ENCODE measurements around the gene PIAS2. TPM values are rescaled to one million over a fixed set of nuclear protein-coding genes. Genes with fewer than 3 reads are reported as not detected.
"Not testable (repeated sequence)": the region's sequence is repeated elsewhere in the genome, so short reads cannot be mapped to it uniquely, and the experiment has no call there.

PIAS2 gene
- total RNA-seq, 2 donors from 2014 or later = 16.3 to 35.2 TPM

- intact Hi-C loops (cut with DNase I) = no loop called here
- no peaks in the 10 kb centered on the region for H3K4me1 ChIP-seq (replicated peaks)
- 97% methylated on average over 1 of the region's 1 CpG for WGBS
- TF ChIP-seq POLR2AphosphoS5 (IDR thresholded peaks at IDR 0.05) = no peak
- TF ChIP-seq CTCF (IDR thresholded peaks at IDR 0.05) = no peak
- no peak for TF ChIP-seq POLR2A (IDR thresholded peaks at IDR 0.05)
- H3K4me3 ChIP-seq = no peak overlapping the region
- no peaks in the 10 kb centered on the region for H3K9me3 ChIP-seq
- DNase-seq (ENCODE audit: low spot score) = no peak
- H3K36me3 ChIP-seq = no peaks in the 10 kb centered on the region
- no peak overlapping the region for H3K27ac ChIP-seq
- H3K27me3 ChIP-seq (replicated peaks; ENCODE audit: insufficient read depth) = no peaks in the 10 kb centered on the region
Observed at GRCh38 chr18:46833899-46834298, 83.4 kb downstream of the PIAS2 start.

GRCh38 chr18:46832849-46833248, 84.5 kb downstream of the PIAS2 start:
- TF ChIP-seq POLR2AphosphoS5 (IDR thresholded peaks at IDR 0.05) = no peak
- TF ChIP-seq POLR2A (IDR thresholded peaks at IDR 0.05) = no peak
- Histone ChIP-seq H3K27me3 (replicated peaks; ENCODE audit: insufficient read depth) (no peaks in the 10 kb centered on the region), H3K9me3 (no peaks in the 10 kb centered on the region), H3K27ac (no peak overlapping the region), H3K4me3 (no peak overlapping the region), H3K36me3 (no peaks in the 10 kb centered on the region), H3K4me1 (replicated peaks) (no peaks in the 10 kb centered on the region)
- intact Hi-C loops (cut with DNase I) = no loop called here
- DNase-seq (ENCODE audit: low spot score) = peak; percentile 29
- 47% methylated on average over 2 of the region's 2 CpGs for WGBS

GRCh38 chr18:46832422-46832821, 84.9 kb downstream of the PIAS2 start:
- 94% methylated on average over 5 of the region's 5 CpGs for WGBS
- H3K4me3 ChIP-seq; H3K36me3 ChIP-seq; DNase-seq (ENCODE audit: low spot score); H3K27me3 ChIP-seq (replicated peaks; ENCODE audit: insufficient read depth); intact Hi-C loops (cut with DNase I); H3K9me3 ChIP-seq; H3K27ac ChIP-seq; H3K4me1 ChIP-seq (replicated peaks): not testable (repeated sequence)

- Histone ChIP-seq H3K36me3 (no peaks in the 10 kb centered on the region), H3K27ac (no peak overlapping the region), H3K9me3 (no peaks in the 10 kb centered on the region), H3K4me1 (replicated peaks) (no peaks in the 10 kb centered on the region), H3K4me3 (no peak overlapping the region), H3K27me3 (replicated peaks; ENCODE audit: insufficient read depth) (no peaks in the 10 kb centered on the region)
- no peak for TF ChIP-seq POLR2A (IDR thresholded peaks at IDR 0.05)
- TF ChIP-seq POLR2AphosphoS5 (IDR thresholded peaks at IDR 0.05) = no peak
- TF ChIP-seq CTCF (IDR thresholded peaks at IDR 0.05) = no peak
- intact Hi-C loops (cut with DNase I) = no loop called here
- DNase-seq (ENCODE audit: low spot score) = no peak
Observed at GRCh38 chr18:46831434-46831833, 85.9 kb downstream of the PIAS2 start.

- Histone ChIP-seq H3K4me1 (replicated peaks) (no peaks in the 10 kb centered on the region), H3K27ac (no peak overlapping the region), H3K9me3 (no peaks in the 10 kb centered on the region), H3K27me3 (replicated peaks; ENCODE audit: insufficient read depth) (no peaks in the 10 kb centered on the region), H3K36me3 (no peaks in the 10 kb centered on the region), H3K4me3 (no peak overlapping the region)
- no peak for TF ChIP-seq CTCF (IDR thresholded peaks at IDR 0.05)
- no peak for TF ChIP-seq POLR2AphosphoS5 (IDR thresholded peaks at IDR 0.05)
- TF ChIP-seq POLR2A (IDR thresholded peaks at IDR 0.05) = no peak
- no peak for DNase-seq (ENCODE audit: low spot score)
- intact Hi-C loops (cut with DNase I) = no loop called here
Observed at GRCh38 chr18:46830633-46831032, 86.7 kb downstream of the PIAS2 start.

GRCh38 chr18:46829947-46830346, 87.4 kb downstream of the PIAS2 start:
- 36% methylated on average over 1 of the region's 1 CpG for WGBS
- no peaks in the 10 kb centered on the region for H3K9me3 ChIP-seq
- no peak for TF ChIP-seq POLR2A (IDR thresholded peaks at IDR 0.05)
- no peak for TF ChIP-seq CTCF (IDR thresholded peaks at IDR 0.05)
- no peak for TF ChIP-seq POLR2AphosphoS5 (IDR thresholded peaks at IDR 0.05)
- no peak for DNase-seq (ENCODE audit: low spot score)
- intact Hi-C loops (cut with DNase I) = no loop called here
- no peak overlapping the region for H3K27ac ChIP-seq
- no peaks in the 10 kb centered on the region for H3K4me1 ChIP-seq (replicated peaks)
- H3K4me3 ChIP-seq = no peak overlapping the region
- H3K36me3 ChIP-seq = no peaks in the 10 kb centered on the region
- H3K27me3 ChIP-seq (replicated peaks; ENCODE audit: insufficient read depth) = no peaks in the 10 kb centered on the region
